IPS DF 6.9 (cell line): ENCODE measurements around the gene FAM167B.

Source experiments
- DNase-seq: peaks from one replicate; pipeline ENCODE4 v3.0.0-alpha.2; 2013; ENCODE audit warnings: low read depth, low spot score
- H3K27ac ChIP-seq: one replicate; pipeline ENCODE4 v1.5.1; 2013; ENCODE audit warnings: low read length, control low read depth
- H3K27me3 ChIP-seq: 2 replicates; pipeline ENCODE4 v1.6.1; 2013; ENCODE audit warnings: mild to moderate bottlenecking, low read length; ENCODE audit not compliant: control insufficient read depth, insufficient read depth
- H3K36me3 ChIP-seq: 2 replicates; pipeline ENCODE4 v1.6.1; 2013; ENCODE audit warnings: low read length; ENCODE audit not compliant: control insufficient read depth, insufficient read depth
- H3K4me1 ChIP-seq: 2 replicates; pipeline ENCODE4 v1.6.1; 2013; ENCODE audit warnings: low read length; ENCODE audit not compliant: control insufficient read depth, insufficient read depth
- H3K4me3 ChIP-seq: 2 replicates; pipeline ENCODE4 v1.5.1; 2013; ENCODE audit warnings: mild to moderate bottlenecking, low read length
- H3K9me3 ChIP-seq: 2 replicates; pipeline ENCODE4 v1.6.1; 2013; ENCODE audit warnings: low read length, inconsistent platforms; ENCODE audit not compliant: control insufficient read depth, insufficient read depth
- WGBS: extraction: QIAGEN DNeasy Blood & Tissue Kit; methylation state at CpG from one replicate; pipeline ENCODE4 v1.1.7; 2013; ENCODE audit warnings: mixed read lengths, missing lambda C conversion rate; ENCODE audit not compliant: insufficient read length, insufficient coverage; 5-methylcytosine and 5-hydroxymethylcytosine counted together

The FAM167B gene

GRCh38 chr1:32263744-32264143 lies 16.7 kb downstream of the FAM167B start:
- Histone ChIP-seq H3K36me3 (no peaks in the 10 kb centered on the region), H3K4me1 (no peaks in the 10 kb centered on the region)

DNA sequence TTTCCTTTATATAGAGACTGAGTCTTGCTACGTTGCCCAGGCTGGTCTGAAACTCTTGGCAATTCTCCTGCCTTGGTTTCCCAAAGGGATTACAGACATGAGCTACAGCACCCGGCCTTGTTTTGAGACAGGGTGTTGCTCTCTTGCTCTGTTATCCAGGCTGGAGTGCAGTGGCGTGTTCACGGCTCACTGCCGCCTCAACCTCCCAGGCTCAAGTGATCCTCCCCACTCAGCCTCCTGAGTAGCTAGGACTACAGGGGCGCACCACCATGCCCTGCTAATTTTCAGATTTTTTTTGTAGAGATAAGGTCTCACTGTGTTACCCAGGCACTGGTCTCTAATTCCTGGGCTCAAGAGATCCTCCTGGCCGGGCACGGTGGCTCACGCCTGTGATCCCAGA lies 18.8 kb downstream of the FAM167B start:
- WGBS = no CpG with 5 or more reads among the region's 9 CpGs
- Histone ChIP-seq H3K36me3 (no peaks in the 10 kb centered on the region), H3K4me1 (no peaks in the 10 kb centered on the region), H3K27me3 (no peaks in the 10 kb centered on the region), H3K27ac (no peak overlapping the region), H3K4me3 (no peak overlapping the region), H3K9me3 (no peaks in the 10 kb centered on the region)
- no peak for DNase-seq

More at GRCh38 chr1:32263744-32264143, 16.7 kb downstream of the FAM167B start:
- Histone ChIP-seq H3K4me3 (no peak overlapping the region), H3K9me3 (no peaks in the 10 kb centered on the region), H3K27ac (no peak overlapping the region), H3K27me3 (no peaks in the 10 kb centered on the region)
- DNase-seq = no peak
- WGBS = no CpG with 5 or more reads among the region's 4 CpGs

GRCh38 chr1:32266921-32267591 lies 20.0 kb downstream of the FAM167B start:
- H3K4me3 ChIP-seq = no peak overlapping the region
- H3K36me3 ChIP-seq = no peaks in the 10 kb centered on the region
- DNase-seq = no peak
- no peaks in the 10 kb centered on the region for H3K27me3 ChIP-seq
- no peak overlapping the region for H3K27ac ChIP-seq
- no peaks in the 10 kb centered on the region for H3K4me1 ChIP-seq
- no CpG with 5 or more reads among the region's 7 CpGs for WGBS
- H3K9me3 ChIP-seq = no peaks in the 10 kb centered on the region

GRCh38 chr1:32269744-32270143 lies 22.7 kb downstream of the FAM167B start:
- Histone ChIP-seq H3K9me3 (no peaks in the 10 kb centered on the region), H3K36me3 (no peaks in the 10 kb centered on the region), H3K4me1 (peaks cover 5% of the 10 kb centered on the region; the same call in 1 of the 2 replicates), H3K4me3 (no peak overlapping the region), H3K27ac (no peak overlapping the region), H3K27me3 (no peaks in the 10 kb centered on the region)
- no peak for DNase-seq

- no peaks in the 10 kb centered on the region for H3K9me3 ChIP-seq
- 100% methylated on average over 4 of the region's 7 CpGs for WGBS
- H3K27ac ChIP-seq = no peak overlapping the region
- DNase-seq = no peak
- H3K4me1 ChIP-seq = peaks cover 7% of the 10 kb centered on the region
- H3K4me3 ChIP-seq = no peak overlapping the region
- H3K27me3 ChIP-seq = no peaks in the 10 kb centered on the region
- H3K36me3 ChIP-seq = 0 out of 2 replicates have a peak, but pooled peaks cover 4% of the 10 kb centered on the region
Observed at GRCh38 chr1:32272557-32273390, 25.8 kb downstream of the FAM167B start.

- H3K36me3 ChIP-seq = 0 out of 2 replicates have a peak, but pooled peaks cover 4% of the 10 kb centered on the region
- WGBS = 100% methylated on average over 1 of the region's 10 CpGs
- peak; percentile 80 for DNase-seq
- H3K27ac ChIP-seq = no peak overlapping the region
- H3K4me1 ChIP-seq = peaks cover 7% of the 10 kb centered on the region
- no peaks in the 10 kb centered on the region for H3K27me3 ChIP-seq
- no peak overlapping the region; the same call in 1 of the 2 replicates for H3K4me3 ChIP-seq
- no peaks in the 10 kb centered on the region for H3K9me3 ChIP-seq
Observed at GRCh38 chr1:32273391-32274208, 26.6 kb downstream of the FAM167B start.

DNA sequence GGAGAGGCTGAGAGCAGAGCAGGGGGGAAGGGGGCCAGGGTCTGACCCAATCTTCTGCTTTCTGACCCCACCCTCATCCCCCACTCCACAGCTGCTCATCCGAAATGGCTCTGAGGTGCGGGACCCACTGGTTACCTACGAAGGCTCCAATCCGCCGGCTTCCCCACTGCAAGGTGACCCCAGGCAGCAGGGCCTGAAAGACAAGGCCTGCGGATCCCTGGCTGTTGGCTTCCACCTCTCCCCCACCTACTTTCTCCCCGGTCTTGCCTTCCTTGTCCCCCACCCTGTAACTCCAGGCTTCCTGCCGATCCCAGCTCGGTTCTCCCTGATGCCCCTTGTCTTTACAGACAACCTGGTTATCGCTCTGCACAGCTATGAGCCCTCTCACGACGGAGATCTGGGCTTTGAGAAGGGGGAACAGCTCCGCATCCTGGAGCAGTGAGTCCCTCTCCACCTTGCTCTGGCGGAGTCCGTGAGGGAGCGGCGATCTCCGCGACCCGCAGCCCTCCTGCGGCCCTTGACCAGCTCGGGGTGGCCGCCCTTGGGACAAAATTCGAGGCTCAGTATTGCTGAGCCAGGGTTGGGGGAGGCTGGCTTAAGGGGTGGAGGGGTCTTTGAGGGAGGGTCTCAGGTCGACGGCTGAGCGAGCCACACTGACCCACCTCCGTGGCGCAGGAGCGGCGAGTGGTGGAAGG lies 27.8 kb downstream of the FAM167B start:
- H3K9me3 ChIP-seq = no peaks in the 10 kb centered on the region
- no CpG with 5 or more reads among the region's 31 CpGs for WGBS
- no peak for DNase-seq
- H3K36me3 ChIP-seq = peaks cover 8% of the 10 kb centered on the region; the same call in 1 of the 2 replicates
- no peak overlapping the region for H3K27ac ChIP-seq
- peaks cover 7% of the 10 kb centered on the region for H3K4me1 ChIP-seq
- no peaks in the 10 kb centered on the region for H3K27me3 ChIP-seq
- H3K4me3 ChIP-seq = peak overlapping the region; percentile 4; the same call in 1 of the 2 replicates

- peak overlapping the region; percentile 4; the same call in 1 of the 2 replicates for H3K4me3 ChIP-seq
- no CpG with 5 or more reads among the region's 41 CpGs for WGBS
- no peaks in the 10 kb centered on the region for H3K9me3 ChIP-seq
- H3K27me3 ChIP-seq = no peaks in the 10 kb centered on the region
- peaks cover 7% of the 10 kb centered on the region for H3K4me1 ChIP-seq
- DNase-seq = no peak
- no peak overlapping the region for H3K27ac ChIP-seq
- H3K36me3 ChIP-seq = peaks cover 12% of the 10 kb centered on the region; the same call in 1 of the 2 replicates
Observed at GRCh38 chr1:32275424-32275823, 28.4 kb downstream of the FAM167B start.

DNA sequence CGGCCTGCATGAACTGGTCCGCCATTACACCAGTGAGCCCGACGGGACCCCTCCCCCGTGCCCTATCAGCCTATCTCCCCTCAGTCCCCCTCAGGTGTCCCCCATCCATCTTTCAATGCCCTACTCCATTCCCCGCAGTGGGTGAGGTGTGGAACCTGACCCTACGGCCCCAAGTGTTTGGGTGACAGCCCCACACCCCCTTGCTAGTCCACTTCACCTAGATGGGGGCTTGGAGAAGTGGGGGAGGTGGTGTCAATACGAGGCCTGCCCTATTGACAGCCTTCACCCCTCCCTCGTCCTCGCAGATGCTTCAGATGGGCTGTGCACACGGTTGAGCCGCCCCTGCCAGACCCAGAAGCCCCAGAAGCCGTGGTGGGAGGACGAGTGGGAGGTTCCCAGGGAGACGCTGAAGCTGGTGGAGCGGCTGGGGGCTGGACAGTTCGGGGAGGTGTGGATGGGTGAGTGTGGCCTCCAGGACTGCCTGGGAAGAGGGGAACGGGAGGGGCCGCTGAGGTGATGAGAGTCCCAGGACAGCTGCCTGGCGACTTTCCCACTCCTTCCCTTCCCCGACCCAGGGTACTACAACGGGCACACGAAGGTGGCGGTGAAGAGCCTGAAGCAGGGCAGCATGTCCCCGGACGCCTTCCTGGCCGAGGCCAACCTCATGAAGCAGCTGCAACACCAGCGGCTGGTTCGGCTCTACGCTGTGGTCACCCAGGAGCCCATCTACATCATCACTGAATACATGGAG lies 29.2 kb downstream of the FAM167B start:
- no peak for DNase-seq
- Histone ChIP-seq H3K27ac (no peak overlapping the region), H3K9me3 (no peaks in the 10 kb centered on the region), H3K4me3 (no peak overlapping the region), H3K27me3 (no peaks in the 10 kb centered on the region; the same call in 1 of the 2 replicates), H3K36me3 (peaks cover 15% of the 10 kb centered on the region; the same call in 1 of the 2 replicates), H3K4me1 (peaks cover 7% of the 10 kb centered on the region)
- WGBS = no CpG with 5 or more reads among the region's 30 CpGs
